DOHH2 (cell line): ENCODE measurements around the gene PEAK1.

Experiments
- H3F3A ChIP-seq: fragments of 200-600 bp; sonication (generic), shearing (Covaris generic); 2 replicates; pipeline ENCODE4 v1.6.0; 2016; ENCODE audit warnings: antibody characterized with exemption, mild to moderate bottlenecking; ENCODE audit not compliant: control insufficient read depth, insufficient read depth
- H3K27ac ChIP-seq: fragments of 200-600 bp; sonication (generic); 2 replicates; pipeline ENCODE4 v1.5.1; 2014; ENCODE audit warnings: low read depth, mild to moderate bottlenecking, low read length, moderate library complexity
- H3K27me3 ChIP-seq: fragments of 200-600 bp; sonication (generic); 2 replicates; pipeline ENCODE4 v1.6.1; 2014; ENCODE audit warnings: mild to moderate bottlenecking, low read length, mixed read lengths; ENCODE audit not compliant: control insufficient read depth
- H3K36me3 ChIP-seq: fragments of 200-600 bp; sonication (generic); 2 replicates; pipeline ENCODE4 v1.6.1; 2014; ENCODE audit warnings: mild to moderate bottlenecking, low read length, moderate library complexity, mixed read lengths; ENCODE audit not compliant: control insufficient read depth
- H3K4me1 ChIP-seq: fragments of 200-600 bp; sonication (generic); 2 replicates; pipeline ENCODE4 v1.6.1; 2014; ENCODE audit warnings: mild to moderate bottlenecking, low read length, mixed read lengths; ENCODE audit not compliant: control insufficient read depth
- H3K4me2 ChIP-seq: fragments of 200-600 bp; sonication (generic); 2 replicates; pipeline ENCODE4 v1.6.0; 2014; ENCODE audit warnings: mild to moderate bottlenecking, low read length, moderate library complexity
- H3K4me3 ChIP-seq: fragments of 200-600 bp; sonication (generic); 2 replicates; pipeline ENCODE4 v1.5.1; 2014; ENCODE audit warnings: mild to moderate bottlenecking, low read length, mixed read lengths
- H3K79me2 ChIP-seq: fragments of 200-600 bp; sonication (generic); 2 replicates; pipeline ENCODE4 v1.6.1; 2014; ENCODE audit warnings: mild to moderate bottlenecking, low read length, mixed read lengths; ENCODE audit not compliant: control insufficient read depth
- H3K9me2 ChIP-seq: fragments of 200-600 bp; sonication (generic); replicated peaks from 2 replicates; pipeline ENCODE4 v1.6.1; 2014; ENCODE audit warnings: mild to moderate bottlenecking, low read length, mixed read lengths; ENCODE audit not compliant: control insufficient read depth
- H3K9me3 ChIP-seq: fragments of 200-600 bp; sonication (generic); 2 replicates; pipeline ENCODE4 v1.6.1; 2014; ENCODE audit warnings: antibody characterized with exemption, low read length, mixed read lengths; ENCODE audit not compliant: control insufficient read depth, insufficient read depth
- H4K20me1 ChIP-seq: fragments of 200-600 bp; sonication (generic); 2 replicates; pipeline ENCODE4 v1.6.0; 2014; ENCODE audit warnings: low read depth, mild to moderate bottlenecking, antibody characterized with exemption, low read length, moderate library complexity; ENCODE audit not compliant: control insufficient read depth, insufficient read depth
- EZH2phosphoT487 ChIP-seq: fragments of 200-600 bp; sonication (generic); IDR thresholded peaks from 2 replicates; pipeline ENCODE4 v1.6.1; 2017; ENCODE audit warnings: borderline replicate concordance, mild to moderate bottlenecking, antibody characterized with exemption, low read length, moderate library complexity, mixed read lengths
- TF ChIP-seq, protein P1 (sequence below): fragments of 200-600 bp; sonication (generic); IDR thresholded peaks from one replicate; pipeline ENCODE4 v1.5.1; 2014; ENCODE audit warnings: antibody characterized with exemption, mild to moderate bottlenecking, low read depth, low read length; ENCODE audit not compliant: poor library complexity, severe bottlenecking

PEAK1 gene

DNA sequence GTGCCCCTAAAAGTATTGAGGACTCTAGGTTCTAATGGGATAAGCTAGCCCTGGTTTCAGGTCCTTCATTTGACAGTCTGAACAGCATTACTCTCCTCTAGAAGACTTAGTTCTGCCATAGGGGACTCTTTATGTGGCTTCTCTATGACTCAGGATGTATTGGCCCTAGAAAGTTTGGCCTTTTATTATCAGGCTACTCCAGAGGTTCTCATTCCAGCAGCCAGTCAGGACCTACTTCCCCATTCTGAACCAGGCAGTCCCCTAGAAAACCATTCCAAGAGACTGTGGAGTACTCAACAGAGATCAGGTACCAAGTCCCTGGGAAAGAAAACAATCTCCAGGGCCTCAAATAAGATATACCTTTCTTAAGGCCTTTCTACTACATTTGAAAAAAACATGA, 191.1 kb downstream of the PEAK1 start:
- Histone ChIP-seq H4K20me1 (no peaks in the 10 kb centered on the region), H3K4me1 (peaks cover 26% of the 10 kb centered on the region), H3K79me2 (no peaks in the 10 kb centered on the region), H3K27me3 (no peaks in the 10 kb centered on the region), H3K9me3 (no peaks in the 10 kb centered on the region), H3K4me3 (no peak overlapping the region), H3K4me2 (no peak overlapping the region), H3K36me3 (no peaks in the 10 kb centered on the region), H3K27ac (no peak overlapping the region), H3K9me2 (no peaks in the 10 kb centered on the region), H3F3A (no peaks in the 10 kb centered on the region)
- TF ChIP-seq, protein P1, sequence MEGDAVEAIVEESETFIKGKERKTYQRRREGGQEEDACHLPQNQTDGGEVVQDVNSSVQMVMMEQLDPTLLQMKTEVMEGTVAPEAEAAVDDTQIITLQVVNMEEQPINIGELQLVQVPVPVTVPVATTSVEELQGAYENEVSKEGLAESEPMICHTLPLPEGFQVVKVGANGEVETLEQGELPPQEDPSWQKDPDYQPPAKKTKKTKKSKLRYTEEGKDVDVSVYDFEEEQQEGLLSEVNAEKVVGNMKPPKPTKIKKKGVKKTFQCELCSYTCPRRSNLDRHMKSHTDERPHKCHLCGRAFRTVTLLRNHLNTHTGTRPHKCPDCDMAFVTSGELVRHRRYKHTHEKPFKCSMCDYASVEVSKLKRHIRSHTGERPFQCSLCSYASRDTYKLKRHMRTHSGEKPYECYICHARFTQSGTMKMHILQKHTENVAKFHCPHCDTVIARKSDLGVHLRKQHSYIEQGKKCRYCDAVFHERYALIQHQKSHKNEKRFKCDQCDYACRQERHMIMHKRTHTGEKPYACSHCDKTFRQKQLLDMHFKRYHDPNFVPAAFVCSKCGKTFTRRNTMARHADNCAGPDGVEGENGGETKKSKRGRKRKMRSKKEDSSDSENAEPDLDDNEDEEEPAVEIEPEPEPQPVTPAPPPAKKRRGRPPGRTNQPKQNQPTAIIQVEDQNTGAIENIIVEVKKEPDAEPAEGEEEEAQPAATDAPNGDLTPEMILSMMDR, result no peak
- no peak for TF ChIP-seq EZH2phosphoT487

DNA sequence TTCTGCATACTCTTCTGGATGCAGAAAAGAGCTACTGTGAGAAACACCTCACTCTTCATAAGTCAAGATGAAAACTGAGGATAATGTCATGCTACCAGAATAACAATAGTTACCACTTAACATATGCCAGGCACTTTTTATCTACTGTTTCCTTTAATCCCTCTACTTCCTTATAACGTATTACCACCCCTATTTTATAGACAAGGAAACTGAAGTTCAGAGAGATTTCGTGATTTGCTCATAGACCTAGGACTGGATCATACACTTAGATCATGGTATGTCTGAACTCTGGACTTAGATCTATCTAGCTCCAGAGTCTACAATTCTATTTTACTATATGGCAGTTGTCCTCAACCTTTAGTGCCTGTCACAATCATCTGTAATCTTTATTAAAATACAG, 193.3 kb downstream of the PEAK1 start:
- Histone ChIP-seq H3K4me3 (no peak overlapping the region), H3K4me1 (peaks cover 20% of the 10 kb centered on the region), H3K27ac (no peak overlapping the region), H3K27me3 (no peaks in the 10 kb centered on the region), H3K36me3 (no peaks in the 10 kb centered on the region), H3K79me2 (no peaks in the 10 kb centered on the region), H4K20me1 (no peaks in the 10 kb centered on the region), H3K9me3 (no peaks in the 10 kb centered on the region), H3K4me2 (no peak overlapping the region), H3K9me2 (no peaks in the 10 kb centered on the region), H3F3A (no peaks in the 10 kb centered on the region)
- TF ChIP-seq EZH2phosphoT487, result no peak
- TF ChIP-seq, protein P1, result no peak

DNA sequence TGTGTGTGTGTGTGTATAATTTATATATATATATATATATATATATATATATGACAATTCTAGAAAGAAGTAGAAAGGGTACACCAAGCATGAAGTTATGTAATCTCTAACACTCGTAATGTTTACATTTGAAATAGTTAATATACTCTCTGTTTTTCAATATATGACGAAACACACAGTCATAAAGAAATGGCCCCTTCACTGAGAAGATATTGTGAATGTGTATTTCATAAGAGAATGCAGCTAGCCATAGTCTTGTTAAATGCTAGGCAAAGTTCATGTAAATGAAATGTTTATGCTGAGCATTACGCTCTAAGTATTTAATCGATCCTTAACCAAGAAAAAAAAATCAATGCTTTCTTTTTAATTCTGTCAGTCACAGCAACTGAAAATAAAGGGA, 194.3 kb downstream of the PEAK1 start:
- TF ChIP-seq EZH2phosphoT487, result no peak
- TF ChIP-seq, protein P1, result no peak
- Histone ChIP-seq H3F3A (no peaks in the 10 kb centered on the region), H3K36me3 (no peaks in the 10 kb centered on the region), H3K4me2 (no peak overlapping the region), H3K9me2 (no peaks in the 10 kb centered on the region), H3K4me1 (peaks cover 11% of the 10 kb centered on the region), H4K20me1 (no peaks in the 10 kb centered on the region), H3K9me3 (no peaks in the 10 kb centered on the region), H3K27ac (no peak overlapping the region), H3K27me3 (no peaks in the 10 kb centered on the region), H3K4me3 (no peak overlapping the region), H3K79me2 (no peaks in the 10 kb centered on the region)

DNA sequence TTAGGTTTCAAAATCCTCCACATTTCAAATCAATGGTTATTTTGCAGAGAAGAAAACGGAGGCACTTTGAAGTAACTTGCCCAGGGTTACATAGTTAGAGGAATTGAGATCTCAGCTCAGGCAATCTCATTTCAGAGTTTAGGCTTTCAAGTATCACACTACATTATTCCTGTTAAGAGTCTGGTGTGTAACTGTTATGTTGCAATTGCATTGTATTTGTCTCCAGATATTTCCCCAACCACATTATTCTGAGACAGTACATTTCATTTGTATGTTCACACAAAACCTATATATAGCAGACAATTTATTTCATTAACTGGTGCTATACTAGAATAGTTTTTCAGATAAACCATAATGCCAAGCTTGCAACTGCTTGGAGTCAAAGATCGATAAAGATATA, 194.8 kb downstream of the PEAK1 start:
- Histone ChIP-seq H3K4me1 (peaks cover 10% of the 10 kb centered on the region), H3F3A (no peaks in the 10 kb centered on the region), H3K79me2 (no peaks in the 10 kb centered on the region), H3K9me2 (no peaks in the 10 kb centered on the region), H3K9me3 (no peaks in the 10 kb centered on the region), H3K27ac (no peak overlapping the region), H3K4me2 (no peak overlapping the region), H4K20me1 (no peaks in the 10 kb centered on the region), H3K27me3 (no peaks in the 10 kb centered on the region), H3K36me3 (no peaks in the 10 kb centered on the region), H3K4me3 (no peak overlapping the region)
- TF ChIP-seq EZH2phosphoT487, result no peak
- TF ChIP-seq, protein P1, result no peak
